HEK293T (cell line): Measurements from ENCODE around the gene ZNF780A.
"Not testable (repeated sequence)": the region's sequence is repeated elsewhere in the genome, so short reads cannot be mapped to it uniquely, and the experiment has no call there.

Source experiments
- CTCF ChIA-PET: fragments of 350-600 bp; formaldehyde crosslinking; extraction: SDS; loops from one replicate; lab custom pipeline; 2021; ENCODE audit warnings: antibody characterized with exemption, inconsistent platforms; lab: Yijun Ruan, JAX
- POLR2A ChIA-PET: fragments of 350-600 bp; formaldehyde crosslinking; extraction: SDS; loops from one replicate; lab custom pipeline; 2020; ENCODE audit warnings: antibody characterized with exemption, inconsistent platforms; lab: Yijun Ruan, JAX
- DNase-seq: peaks from one replicate; pipeline ENCODE4 v3.0.0; 2012; ENCODE audit warnings: mixed read lengths; ENCODE audit errors: extremely low spot score
- ARNT ChIP-seq: fragments of 450-650 bp; IDR thresholded peaks from 2 replicates; pipeline ENCODE4 v1.6.1; 2017; ENCODE audit warnings: mild to moderate bottlenecking
- BHLHE40 ChIP-seq: fragments of 450-650 bp; IDR thresholded peaks from 2 replicates; pipeline ENCODE4 v1.6.1; 2016; ENCODE audit warnings: mild to moderate bottlenecking, moderate library complexity, borderline replicate concordance
- CTBP1 ChIP-seq: fragments of 450-650 bp; IDR thresholded peaks from 2 replicates; pipeline ENCODE4 v1.6.1; 2016; ENCODE audit warnings: borderline replicate concordance
- ELF4 ChIP-seq: fragments of 450-650 bp; IDR thresholded peaks from 2 replicates; pipeline ENCODE4 v1.6.1; 2017; ENCODE audit warnings: antibody characterized with exemption
- FOXA1 ChIP-seq: fragments of 450-650 bp; IDR thresholded peaks from 2 replicates; pipeline ENCODE4 v1.6.1; 2016; ENCODE audit warnings: mild to moderate bottlenecking
- FOXK2 ChIP-seq: fragments of 450-650 bp; IDR thresholded peaks from 2 replicates; pipeline ENCODE4 v1.6.1; 2016; ENCODE audit warnings: mild to moderate bottlenecking
- FOXM1 ChIP-seq: fragments of 450-650 bp; IDR thresholded peaks from 2 replicates; pipeline ENCODE4 v1.6.1; 2017; ENCODE audit warnings: mild to moderate bottlenecking, borderline replicate concordance
- HDGF ChIP-seq: fragments of 450-650 bp; IDR thresholded peaks from 2 replicates; pipeline ENCODE4 v1.6.1; 2017; ENCODE audit warnings: antibody characterized with exemption, borderline replicate concordance
- L3MBTL2 ChIP-seq: fragments of 450-650 bp; conservative IDR thresholded peaks from 2 replicates; pipeline ENCODE4 v1.6.1; 2016; ENCODE audit warnings: mild to moderate bottlenecking
- LEF1 ChIP-seq: fragments of 450-650 bp; IDR thresholded peaks from 2 replicates; pipeline ENCODE4 v1.6.1; 2017; ENCODE audit warnings: mild to moderate bottlenecking, borderline replicate concordance
- NFRKB ChIP-seq: fragments of 450-650 bp; IDR thresholded peaks from 2 replicates; pipeline ENCODE4 v1.6.1; 2016; ENCODE audit warnings: mild to moderate bottlenecking, moderate library complexity
- SP1 ChIP-seq: fragments of 450-650 bp; IDR thresholded peaks from 2 replicates; pipeline ENCODE4 v1.6.1; 2017
- SUZ12 ChIP-seq: fragments of 450-650 bp; IDR thresholded peaks from 2 replicates; pipeline ENCODE4 v1.6.1; 2016; ENCODE audit warnings: mild to moderate bottlenecking
- TARDBP ChIP-seq: fragments of 450-650 bp; IDR thresholded peaks from 2 replicates; pipeline ENCODE4 v1.6.1; 2016
- ZNF384 ChIP-seq: fragments of 450-650 bp; IDR thresholded peaks from 2 replicates; pipeline ENCODE4 v1.6.1; 2016
- TF ChIP-seq, protein P1 (sequence below): fragments of 450-650 bp; IDR thresholded peaks from 2 replicates; pipeline ENCODE4 v1.6.1; 2016

The ZNF780A gene

DNA sequence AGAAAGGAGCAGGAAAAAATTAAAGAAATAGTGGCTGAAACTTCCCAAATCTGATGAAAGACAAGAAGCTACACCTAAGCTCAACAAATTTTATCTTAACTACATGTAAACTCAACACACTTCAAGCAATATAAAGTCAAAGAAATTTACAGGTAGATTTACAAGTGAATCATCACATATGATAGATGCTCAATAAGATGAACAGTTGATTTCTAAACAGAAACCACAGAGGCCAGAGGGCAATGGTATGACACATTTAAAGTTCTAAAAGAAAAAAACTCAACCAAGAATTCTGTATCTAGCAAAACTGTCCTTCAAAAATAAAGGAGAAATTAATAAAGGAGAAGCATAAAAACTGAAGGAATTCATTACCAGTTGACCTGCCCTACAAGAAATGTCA, 39.3 kb upstream of the ZNF780A start:
- ChIA-PET CTCF (no interaction called here), POLR2A (no interaction called here)
- TF ChIP-seq L3MBTL2 = no peak
- TF ChIP-seq BHLHE40 = no peak
- no peak for TF ChIP-seq LEF1
- no peak for TF ChIP-seq ZNF384
- TF ChIP-seq HDGF = no peak
- no peak for TF ChIP-seq TARDBP
- TF ChIP-seq FOXM1 = no peak
- no peak for TF ChIP-seq CTBP1
- no peak for TF ChIP-seq SP1
- TF ChIP-seq FOXK2 = no peak
- no peak for TF ChIP-seq ELF4
- TF ChIP-seq NFRKB = no peak
- TF ChIP-seq, protein P1, sequence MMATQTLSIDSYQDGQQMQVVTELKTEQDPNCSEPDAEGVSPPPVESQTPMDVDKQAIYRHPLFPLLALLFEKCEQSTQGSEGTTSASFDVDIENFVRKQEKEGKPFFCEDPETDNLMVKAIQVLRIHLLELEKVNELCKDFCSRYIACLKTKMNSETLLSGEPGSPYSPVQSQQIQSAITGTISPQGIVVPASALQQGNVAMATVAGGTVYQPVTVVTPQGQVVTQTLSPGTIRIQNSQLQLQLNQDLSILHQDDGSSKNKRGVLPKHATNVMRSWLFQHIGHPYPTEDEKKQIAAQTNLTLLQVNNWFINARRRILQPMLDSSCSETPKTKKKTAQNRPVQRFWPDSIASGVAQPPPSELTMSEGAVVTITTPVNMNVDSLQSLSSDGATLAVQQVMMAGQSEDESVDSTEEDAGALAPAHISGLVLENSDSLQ = no peak
- TF ChIP-seq SUZ12 = no peak
- no peak for DNase-seq

DNA sequence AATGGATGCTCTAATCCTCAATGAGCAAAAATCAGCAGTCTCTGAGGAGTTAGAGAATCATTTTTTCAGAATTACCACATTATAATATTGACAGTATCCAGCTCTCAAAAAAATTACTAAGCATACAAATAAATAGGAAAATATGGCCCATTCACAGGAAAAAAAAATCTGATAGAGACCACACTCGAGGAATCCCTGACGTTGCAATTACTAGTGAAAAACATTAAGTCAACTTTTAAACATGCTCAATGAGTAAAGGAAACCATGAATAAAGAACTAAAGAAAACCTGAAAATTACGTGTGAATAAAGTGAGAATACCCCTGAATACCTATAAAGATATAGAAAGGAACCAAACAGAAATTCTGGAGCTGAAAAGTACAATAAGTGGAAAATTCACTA, 38.7 kb upstream of the ZNF780A start:
- ChIA-PET POLR2A (no interaction called here), CTCF (no interaction called here)
- no peak for DNase-seq
- no peak for TF ChIP-seq BHLHE40
- no peak for TF ChIP-seq HDGF
- TF ChIP-seq FOXA1 = no peak
- TF ChIP-seq TARDBP = no peak
- TF ChIP-seq, protein P1 = no peak
- TF ChIP-seq L3MBTL2 = no peak
- no peak for TF ChIP-seq ARNT
- no peak for TF ChIP-seq NFRKB
- TF ChIP-seq SP1 = no peak
- TF ChIP-seq ZNF384 = no peak
- TF ChIP-seq CTBP1 = no peak
- TF ChIP-seq FOXM1 = no peak
- TF ChIP-seq ELF4 = no peak
- no peak for TF ChIP-seq LEF1
- no peak for TF ChIP-seq SUZ12
- TF ChIP-seq FOXK2 = no peak

GRCh38 chr19:40128991-40129390, 38.2 kb upstream of the ZNF780A start:
- ChIA-PET CTCF (no interaction called here), POLR2A (no interaction called here)
- no peak for DNase-seq
- no peak for TF ChIP-seq L3MBTL2
- TF ChIP-seq SP1 = no peak
- no peak for TF ChIP-seq SUZ12
- TF ChIP-seq CTBP1 = no peak
- TF ChIP-seq LEF1 = no peak
- no peak for TF ChIP-seq HDGF
- no peak for TF ChIP-seq ZNF384
- no peak for TF ChIP-seq NFRKB
- no peak for TF ChIP-seq ELF4
- TF ChIP-seq FOXA1 = no peak
- no peak for TF ChIP-seq ARNT
- no peak for TF ChIP-seq FOXM1
- TF ChIP-seq BHLHE40 = no peak
- no peak for TF ChIP-seq FOXK2
- TF ChIP-seq, protein P1 = no peak
- TF ChIP-seq TARDBP = no peak

- POLR2A ChIA-PET = no interaction called here
- CTCF ChIA-PET = no interaction called here
- no peak for DNase-seq
- TF ChIP-seq FOXK2 (no peak), ELF4 (no peak), HDGF (no peak), CTBP1 (no peak)
- TF ChIP-seq, protein P1 = no peak
Observed at GRCh38 chr19:40119380-40119779, 28.6 kb upstream of the ZNF780A start.

DNA sequence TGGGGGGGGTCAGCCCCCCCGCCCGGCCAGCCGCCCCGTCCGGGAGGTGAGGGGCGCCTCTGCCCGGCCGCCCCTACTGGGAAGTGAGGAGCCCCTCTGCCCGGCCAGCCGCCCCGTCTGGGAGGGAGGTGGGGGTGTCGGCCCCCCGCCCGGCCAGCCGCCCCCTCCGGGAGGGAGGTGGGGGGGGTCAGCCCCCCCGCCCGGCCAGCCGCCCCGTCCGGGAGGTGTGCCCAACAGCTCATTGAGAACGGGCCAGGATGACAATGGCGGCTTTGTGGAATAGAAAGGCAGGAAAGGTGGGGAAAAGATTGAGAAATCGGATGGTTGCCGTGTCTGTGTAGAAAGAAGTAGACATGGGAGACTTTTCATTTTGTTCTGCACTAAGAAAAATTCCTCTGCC, 27.9 kb upstream of the ZNF780A start:
- POLR2A ChIA-PET, CTCF ChIA-PET, DNase-seq: not testable (repeated sequence)

DNA sequence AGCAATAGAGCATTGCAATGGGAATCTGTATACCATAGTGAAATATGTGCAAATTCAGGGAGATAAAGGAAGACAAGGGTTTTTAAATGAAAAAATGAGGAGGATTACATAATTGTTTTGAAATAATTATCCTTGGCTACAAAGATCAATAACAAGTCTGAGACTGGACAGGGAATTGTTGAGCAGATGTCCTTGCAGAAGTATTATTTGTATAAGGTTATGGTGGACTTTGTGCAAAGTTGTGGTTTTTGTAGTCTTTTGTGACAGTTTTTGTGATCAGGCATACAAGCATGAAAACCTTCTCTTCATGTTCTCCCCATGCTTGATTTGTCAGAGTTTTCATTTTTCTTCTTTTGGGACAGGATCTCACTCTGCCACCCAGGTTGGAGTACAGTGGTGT, 25.3 kb upstream of the ZNF780A start:
- DNase-seq = no peak
- POLR2A ChIA-PET = no interaction called here
- CTCF ChIA-PET = no interaction called here
- TF ChIP-seq FOXK2 (no peak), L3MBTL2 (no peak), SP1 (no peak), CTBP1 (no peak), BHLHE40 (no peak), HDGF (no peak), TARDBP (no peak), ZNF384 (no peak), ARNT (no peak), NFRKB (no peak), FOXA1 (no peak), ELF4 (no peak), SUZ12 (no peak), FOXM1 (no peak), LEF1 (no peak)
- TF ChIP-seq, protein P1 = no peak

DNA sequence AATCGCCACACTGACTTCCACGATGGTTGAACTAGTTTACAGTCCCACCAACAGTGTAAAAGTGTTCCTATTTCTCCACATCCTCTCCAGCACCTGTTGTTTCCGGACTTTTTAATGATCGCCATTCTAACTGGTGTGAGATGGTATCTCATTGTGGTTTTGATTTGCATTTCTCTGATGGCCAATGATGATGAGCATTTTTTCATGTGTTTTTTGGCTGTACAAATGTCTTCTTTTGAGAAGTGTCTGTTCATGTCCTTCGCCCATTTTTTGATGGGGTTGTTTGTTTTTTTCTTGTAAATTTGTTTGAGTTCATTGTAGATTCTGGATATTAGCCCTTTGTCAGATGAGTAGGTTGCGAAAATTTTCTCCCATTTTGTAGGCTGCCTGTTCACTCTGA, 23.4 kb upstream of the ZNF780A start:
- POLR2A ChIA-PET, CTCF ChIA-PET, DNase-seq: not testable (repeated sequence)

GRCh38 chr19:40112271-40112670, 21.5 kb upstream of the ZNF780A start:
- CTCF ChIA-PET, POLR2A ChIA-PET, DNase-seq: not testable (repeated sequence)
